GM18951 (cell line): ENCODE data around the gene CCDC146.

Experiments
- POLR2A ChIP-seq: IDR thresholded peaks from 4 replicates; pipeline ENCODE4 v1.6.1; 2011; ENCODE audit warnings: mild to moderate bottlenecking; ENCODE audit not compliant: insufficient read length, insufficient read depth; ENCODE audit errors: extremely low read depth
- in situ Hi-C: fragments of 300-500 bp; cut with MboI; formaldehyde crosslinking; loops from one replicate; pipeline ENCODE4 v1.12.0; 2022; ENCODE audit warnings: low sequenced_read_pairs, mixed read lengths, inconsistent platforms; ENCODE audit not compliant: unreplicated experiment

CCDC146 gene

GRCh38 chr7:77244222-77244934 lies 122.0 kb downstream of the CCDC146 start:
- no peak for TF ChIP-seq POLR2A
- in situ Hi-C loops = loop anchor here (10.0 kb wide), 1 partner anchor 120 kb away; the partner anchor contains the start of gene CCDC146

- TF ChIP-seq POLR2A = no peak
- in situ Hi-C loops = loop anchor here (10.0 kb wide), 1 partner anchor 120 kb away; the partner anchor contains the start of gene CCDC146
Measured at GRCh38 chr7:77245015-77245755, 122.8 kb downstream of the CCDC146 start.

- in situ Hi-C loops = loop anchor here (10.0 kb wide), 1 partner anchor 121 kb away; the partner anchor contains the start of gene CCDC146
- no peak for TF ChIP-seq POLR2A
Measured at GRCh38 chr7:77246026-77246640, 123.7 kb downstream of the CCDC146 start.

GRCh38 chr7:77247206-77247850 lies 124.9 kb downstream of the CCDC146 start:
- in situ Hi-C loops = loop anchor here (10.0 kb wide), 1 partner anchor 123 kb away; the partner anchor contains the start of gene CCDC146
- TF ChIP-seq POLR2A = no peak

GRCh38 chr7:77248154-77248553 lies 125.7 kb downstream of the CCDC146 start:
- no peak for TF ChIP-seq POLR2A
- in situ Hi-C loops = loop anchor here (10.0 kb wide), 1 partner anchor 123 kb away; the partner anchor contains the start of gene CCDC146

- no peak for TF ChIP-seq POLR2A
- in situ Hi-C loops = no loop called here
Measured at GRCh38 chr7:77252506-77252905, 130.1 kb downstream of the CCDC146 start.

GRCh38 chr7:77253151-77253550 lies 130.7 kb downstream of the CCDC146 start:
- in situ Hi-C loops = no loop called here

GRCh38 chr7:77254429-77254828 lies 132.0 kb downstream of the CCDC146 start:
- TF ChIP-seq POLR2A = no peak
- in situ Hi-C loops = no loop called here

More at GRCh38 chr7:77253151-77253550, 130.7 kb downstream of the CCDC146 start:
- no peak for TF ChIP-seq POLR2A

GRCh38 chr7:77254915-77255314 lies 132.5 kb downstream of the CCDC146 start:
- no peak for TF ChIP-seq POLR2A
- in situ Hi-C loops = no loop called here

GRCh38 chr7:77258014-77258413 lies 135.6 kb downstream of the CCDC146 start:
- in situ Hi-C loops = no loop called here
- no peak for TF ChIP-seq POLR2A

GRCh38 chr7:77258593-77258992 lies 136.2 kb downstream of the CCDC146 start:
- in situ Hi-C loops = no loop called here

GRCh38 chr7:77262316-77262715 lies 139.9 kb downstream of the CCDC146 start:
- TF ChIP-seq POLR2A = no peak
- in situ Hi-C loops = no loop called here

More at GRCh38 chr7:77258593-77258992, 136.2 kb downstream of the CCDC146 start:
- no peak for TF ChIP-seq POLR2A

GRCh38 chr7:77265666-77266065 lies 143.3 kb downstream of the CCDC146 start:
- in situ Hi-C loops = no loop called here
- no peak for TF ChIP-seq POLR2A
